ENCODE results near the gene MACROD2. TPM values are rescaled to one million over a fixed set of nuclear protein-coding genes. Genes with fewer than 3 reads are reported as not detected.

Gene MACROD2
- total RNA-seq, 1 donor from 2014 or later = 3.1 TPM

DNA sequence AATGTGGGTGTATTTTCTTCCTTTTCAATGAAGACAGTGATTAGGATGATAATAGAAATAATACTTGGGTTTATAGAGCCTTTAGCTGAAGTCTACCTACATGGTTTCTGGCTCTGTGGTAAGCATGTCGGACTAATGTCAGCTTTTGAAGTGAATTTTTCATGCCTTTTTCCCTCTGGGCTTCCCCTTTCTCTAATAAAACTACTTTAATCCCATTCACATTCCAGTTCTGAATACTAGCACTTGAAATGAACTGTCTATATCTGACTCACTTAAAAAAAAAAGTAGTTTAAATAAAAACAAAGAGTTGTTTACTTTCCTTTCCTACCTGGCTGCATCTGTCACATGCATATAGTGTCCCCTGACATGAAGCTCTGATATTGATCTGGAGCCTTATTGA lies 888.0 kb downstream of the MACROD2 start:
- Histone ChIP-seq H3K27ac (ENCODE audit: low read depth, low read length) (no peak overlapping the region), H3K4me1 (ENCODE audit: control insufficient read depth in 3 of 3, insufficient read depth in 3 of 3, low read length in 3 of 3) (no peaks in the 10 kb centered on the region), H3K9ac (ENCODE audit: low read depth in 1 of 3, low read length in 3 of 3) (no peak overlapping the region), H3K9me3 (ENCODE audit: control insufficient read depth in 3 of 3, low read length in 3 of 3) (no peaks in the 10 kb centered on the region), H3K27me3 (ENCODE audit: control insufficient read depth in 3 of 3, insufficient read depth in 3 of 3, low read length in 3 of 3) (no peaks in the 10 kb centered on the region), H3K4me3 (ENCODE audit: low read length in 3 of 3) (no peak overlapping the region), H3K36me3 (ENCODE audit: control insufficient read depth in 3 of 3, insufficient read depth in 3 of 3, low read length in 3 of 3) (no peaks in the 10 kb centered on the region)

DNA sequence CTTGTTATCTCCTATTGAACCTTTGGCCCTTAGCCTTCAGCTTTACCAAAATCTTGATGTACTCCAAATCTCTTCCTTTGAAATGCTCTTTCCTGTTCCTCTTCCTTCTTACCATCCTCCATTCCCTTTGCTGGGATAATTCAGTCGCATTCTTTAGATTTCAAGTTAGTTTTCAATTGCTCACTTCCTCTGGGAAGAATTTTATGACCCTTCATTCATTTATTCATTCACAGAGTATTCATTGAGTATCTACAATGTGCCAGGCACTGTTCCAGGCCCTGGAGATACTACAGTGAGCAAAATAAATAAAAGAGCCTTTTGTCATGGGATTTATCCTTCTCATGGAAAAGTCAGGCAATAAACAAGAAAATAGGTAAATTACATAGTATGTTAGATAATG lies 890.3 kb downstream of the MACROD2 start:
- Histone ChIP-seq H3K9ac (ENCODE audit: low read depth in 1 of 3, low read length in 3 of 3) (no peak overlapping the region), H3K27me3 (ENCODE audit: control insufficient read depth in 3 of 3, insufficient read depth in 3 of 3, low read length in 3 of 3) (no peaks in the 10 kb centered on the region), H3K9me3 (ENCODE audit: control insufficient read depth in 3 of 3, low read length in 3 of 3) (no peaks in the 10 kb centered on the region), H3K4me1 (ENCODE audit: control insufficient read depth in 3 of 3, insufficient read depth in 3 of 3, low read length in 3 of 3) (no peaks in the 10 kb centered on the region), H3K27ac (ENCODE audit: low read depth, low read length) (no peak overlapping the region), H3K4me3 (ENCODE audit: low read length in 3 of 3) (no peak overlapping the region), H3K36me3 (ENCODE audit: control insufficient read depth in 3 of 3, insufficient read depth in 3 of 3, low read length in 3 of 3) (no peaks in the 10 kb centered on the region)

DNA sequence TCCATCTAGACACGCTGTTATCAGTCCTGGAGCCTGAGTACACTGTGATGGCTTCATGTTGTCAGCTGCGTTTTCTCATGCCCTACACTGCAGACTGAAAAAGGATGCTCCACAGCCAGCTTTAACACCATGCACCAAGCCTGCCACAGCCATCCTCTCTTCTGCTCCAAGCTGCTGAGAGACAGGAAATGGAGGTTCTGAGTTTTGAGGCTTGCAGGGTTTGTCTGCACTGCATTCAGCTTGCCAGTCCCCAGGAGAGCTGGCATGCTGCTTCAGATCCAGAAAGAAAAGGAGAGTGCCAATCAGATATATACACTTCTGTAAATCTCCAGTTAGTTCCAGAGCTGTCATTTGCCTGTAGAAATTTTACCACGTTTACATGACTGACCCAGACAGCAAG lies 892.8 kb downstream of the MACROD2 start:
- H3K27me3 ChIP-seq (ENCODE audit: control insufficient read depth in 3 of 3, insufficient read depth in 3 of 3, low read length in 3 of 3) = no peaks in the 10 kb centered on the region
- H3K9me3 ChIP-seq (ENCODE audit: control insufficient read depth in 3 of 3, low read length in 3 of 3) = no peaks in the 10 kb centered on the region
- H3K4me1 ChIP-seq (ENCODE audit: control insufficient read depth in 3 of 3, insufficient read depth in 3 of 3, low read length in 3 of 3) = no peaks in the 10 kb centered on the region
- no peak overlapping the region for H3K27ac ChIP-seq (ENCODE audit: low read depth, low read length)
- no peak overlapping the region for H3K4me3 ChIP-seq (ENCODE audit: low read length in 3 of 3)
- no peaks in the 10 kb centered on the region for H3K36me3 ChIP-seq (ENCODE audit: control insufficient read depth in 3 of 3, insufficient read depth in 3 of 3, low read length in 3 of 3)
- H3K9ac ChIP-seq (ENCODE audit: low read depth in 1 of 3, low read length in 3 of 3) = no peak overlapping the region

DNA sequence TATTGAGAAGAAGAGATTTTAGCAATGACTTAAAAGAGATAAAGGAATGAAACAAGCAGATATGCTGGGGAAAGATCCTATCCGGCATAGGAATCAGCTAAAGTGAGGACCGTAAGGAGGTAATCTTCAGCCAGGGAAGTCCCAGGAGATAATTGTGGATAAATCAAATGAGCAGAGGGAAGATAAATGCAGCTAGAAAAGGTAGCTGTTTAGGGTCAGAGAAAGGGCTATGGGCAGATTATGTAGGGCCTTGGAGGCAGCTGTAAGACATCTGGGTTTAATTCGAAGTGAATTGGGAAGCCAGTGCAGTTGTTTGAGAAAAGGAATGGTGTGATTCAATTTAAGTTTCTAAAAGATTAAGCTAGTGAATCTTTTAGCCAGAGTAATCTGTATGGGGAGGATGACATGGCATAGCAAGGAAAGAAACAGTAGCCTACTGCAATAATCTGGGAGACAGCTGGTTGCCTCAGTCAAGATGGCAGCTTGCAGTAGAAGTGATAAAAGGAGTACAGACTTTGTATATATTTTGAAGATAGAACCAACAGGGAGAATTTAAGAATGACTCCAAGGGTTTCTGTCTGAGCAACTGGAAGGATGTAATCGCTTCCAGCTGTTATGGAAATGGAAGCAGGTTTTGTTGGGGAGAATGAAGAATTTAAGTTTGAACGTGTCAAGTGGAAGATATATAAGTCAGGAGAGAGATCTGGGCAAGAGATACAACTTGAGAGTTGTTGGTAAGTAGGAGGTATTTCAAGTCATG lies 894.4 kb downstream of the MACROD2 start:
- Histone ChIP-seq H3K4me1 (ENCODE audit: control insufficient read depth in 3 of 3, insufficient read depth in 3 of 3, low read length in 3 of 3) (no peaks in the 10 kb centered on the region), H3K36me3 (ENCODE audit: control insufficient read depth in 3 of 3, insufficient read depth in 3 of 3, low read length in 3 of 3) (no peaks in the 10 kb centered on the region), H3K27ac (ENCODE audit: low read depth, low read length) (no peak overlapping the region), H3K9me3 (ENCODE audit: control insufficient read depth in 3 of 3, low read length in 3 of 3) (no peaks in the 10 kb centered on the region), H3K4me3 (ENCODE audit: low read length in 3 of 3) (no peak overlapping the region), H3K27me3 (ENCODE audit: control insufficient read depth in 3 of 3, insufficient read depth in 3 of 3, low read length in 3 of 3) (no peaks in the 10 kb centered on the region), H3K9ac (ENCODE audit: low read depth in 1 of 3, low read length in 3 of 3) (no peak overlapping the region)

DNA sequence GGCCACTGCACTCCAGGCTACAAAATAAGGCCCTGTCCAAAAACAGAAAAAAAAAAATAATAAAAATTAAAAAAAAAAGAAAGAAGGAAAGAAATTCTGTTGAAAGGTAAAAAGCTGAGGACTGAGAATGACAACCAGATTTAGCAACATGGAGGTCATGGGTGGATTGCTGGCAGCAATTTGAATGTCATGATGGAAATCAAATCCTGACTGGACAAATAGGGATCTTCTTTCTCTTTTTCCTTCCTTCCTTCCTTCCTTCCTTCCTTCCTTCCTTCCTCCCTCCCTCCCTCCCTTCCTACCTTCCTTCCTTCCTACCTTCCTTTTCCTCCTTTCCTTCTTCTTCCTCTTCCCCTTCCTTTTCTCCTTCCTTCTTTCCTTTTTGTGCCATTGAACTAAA lies 895.4 kb downstream of the MACROD2 start:
- no peaks in the 10 kb centered on the region for H3K27me3 ChIP-seq (ENCODE audit: control insufficient read depth in 3 of 3, insufficient read depth in 3 of 3, low read length in 3 of 3)
- no peaks in the 10 kb centered on the region for H3K9me3 ChIP-seq (ENCODE audit: control insufficient read depth in 3 of 3, low read length in 3 of 3)
- H3K9ac ChIP-seq (ENCODE audit: low read depth in 1 of 3, low read length in 3 of 3) = no peak overlapping the region
- no peak overlapping the region for H3K27ac ChIP-seq (ENCODE audit: low read depth, low read length)
- no peaks in the 10 kb centered on the region for H3K36me3 ChIP-seq (ENCODE audit: control insufficient read depth in 3 of 3, insufficient read depth in 3 of 3, low read length in 3 of 3)
- H3K4me1 ChIP-seq (ENCODE audit: control insufficient read depth in 3 of 3, insufficient read depth in 3 of 3, low read length in 3 of 3) = no peaks in the 10 kb centered on the region
- no peak overlapping the region for H3K4me3 ChIP-seq (ENCODE audit: low read length in 3 of 3)

DNA sequence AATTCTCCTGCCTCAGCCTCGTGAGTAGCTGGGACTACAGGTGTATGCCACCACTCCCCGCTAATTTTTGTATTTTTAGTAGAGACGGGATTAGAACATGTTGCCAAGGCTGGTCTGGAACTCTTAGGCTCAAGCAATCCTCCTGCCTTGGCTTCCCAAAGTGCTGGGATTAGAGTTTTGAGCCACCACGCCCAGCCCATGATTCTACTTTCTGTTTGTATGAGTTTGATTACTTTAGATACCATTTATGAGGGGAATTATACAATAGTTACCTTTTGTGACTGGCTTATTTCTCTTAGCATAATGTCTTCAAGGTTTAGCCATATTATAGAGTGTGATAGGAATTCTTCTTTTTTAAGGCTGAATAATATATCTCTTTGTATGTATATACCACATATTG lies 897.5 kb downstream of the MACROD2 start:
- Histone ChIP-seq H3K4me1 (ENCODE audit: control insufficient read depth in 3 of 3, insufficient read depth in 3 of 3, low read length in 3 of 3) (no peaks in the 10 kb centered on the region), H3K9ac (ENCODE audit: low read depth in 1 of 3, low read length in 3 of 3) (no peak overlapping the region), H3K4me3 (ENCODE audit: low read length in 3 of 3) (no peak overlapping the region), H3K27me3 (ENCODE audit: control insufficient read depth in 3 of 3, insufficient read depth in 3 of 3, low read length in 3 of 3) (no peaks in the 10 kb centered on the region), H3K9me3 (ENCODE audit: control insufficient read depth in 3 of 3, low read length in 3 of 3) (no peaks in the 10 kb centered on the region), H3K36me3 (ENCODE audit: control insufficient read depth in 3 of 3, insufficient read depth in 3 of 3, low read length in 3 of 3) (no peaks in the 10 kb centered on the region), H3K27ac (ENCODE audit: low read depth, low read length) (no peak overlapping the region)

DNA sequence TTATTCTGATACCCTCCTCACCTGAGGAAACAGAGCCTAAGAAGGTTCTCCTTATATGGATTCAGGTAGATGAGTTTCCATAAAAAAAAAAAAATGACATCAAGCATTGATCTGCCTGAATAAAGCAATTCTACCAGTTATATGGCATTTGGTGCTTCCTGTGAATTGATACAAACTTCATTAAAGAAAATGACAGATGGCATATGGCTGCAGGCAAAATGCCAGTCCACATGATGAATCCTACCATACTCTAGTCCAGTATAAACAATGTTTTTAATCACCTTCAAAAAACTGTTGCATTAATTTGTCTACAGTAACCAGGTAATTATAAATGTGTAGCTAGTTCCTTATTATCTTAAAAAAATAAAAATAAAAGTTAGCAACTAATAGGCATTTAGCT lies 901.3 kb downstream of the MACROD2 start:
- no peak overlapping the region for H3K9ac ChIP-seq (ENCODE audit: low read depth in 1 of 3, low read length in 3 of 3)
- H3K36me3 ChIP-seq (ENCODE audit: control insufficient read depth in 3 of 3, insufficient read depth in 3 of 3, low read length in 3 of 3) = no peaks in the 10 kb centered on the region
- no peaks in the 10 kb centered on the region for H3K27me3 ChIP-seq (ENCODE audit: control insufficient read depth in 3 of 3, insufficient read depth in 3 of 3, low read length in 3 of 3)
- H3K4me1 ChIP-seq (ENCODE audit: control insufficient read depth in 3 of 3, insufficient read depth in 3 of 3, low read length in 3 of 3) = no peaks in the 10 kb centered on the region
- no peaks in the 10 kb centered on the region for H3K9me3 ChIP-seq (ENCODE audit: control insufficient read depth in 3 of 3, low read length in 3 of 3)
- no peak overlapping the region for H3K27ac ChIP-seq (ENCODE audit: low read depth, low read length)
- H3K4me3 ChIP-seq (ENCODE audit: low read length in 3 of 3) = no peak overlapping the region

DNA sequence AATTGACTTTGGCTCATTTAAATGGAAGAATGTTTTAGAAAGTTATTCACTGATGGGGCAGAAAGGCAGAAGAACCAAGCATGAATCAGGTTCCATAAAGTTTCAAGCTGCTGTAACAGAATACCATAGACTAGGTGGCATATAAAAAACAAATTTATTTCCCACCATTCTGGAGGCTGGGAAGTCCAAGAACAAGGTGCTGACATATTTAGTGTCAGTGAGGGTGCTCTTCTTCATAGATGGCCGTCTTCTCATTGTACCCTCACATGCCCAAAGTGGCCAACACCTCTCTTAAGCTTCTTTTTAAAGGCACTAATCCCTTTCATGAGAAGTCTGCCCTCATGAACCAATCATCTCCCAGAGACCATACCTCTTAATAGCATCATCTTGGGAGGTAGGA lies 902.3 kb downstream of the MACROD2 start:
- H3K4me3 ChIP-seq (ENCODE audit: low read length in 3 of 3) = no peak overlapping the region
- no peaks in the 10 kb centered on the region for H3K27me3 ChIP-seq (ENCODE audit: control insufficient read depth in 3 of 3, insufficient read depth in 3 of 3, low read length in 3 of 3)
- no peaks in the 10 kb centered on the region for H3K9me3 ChIP-seq (ENCODE audit: control insufficient read depth in 3 of 3, low read length in 3 of 3)
- H3K27ac ChIP-seq (ENCODE audit: low read depth, low read length) = no peak overlapping the region
- no peaks in the 10 kb centered on the region for H3K4me1 ChIP-seq (ENCODE audit: control insufficient read depth in 3 of 3, insufficient read depth in 3 of 3, low read length in 3 of 3)
- no peaks in the 10 kb centered on the region for H3K36me3 ChIP-seq (ENCODE audit: control insufficient read depth in 3 of 3, insufficient read depth in 3 of 3, low read length in 3 of 3)
- no peak overlapping the region for H3K9ac ChIP-seq (ENCODE audit: low read depth in 1 of 3, low read length in 3 of 3)

DNA sequence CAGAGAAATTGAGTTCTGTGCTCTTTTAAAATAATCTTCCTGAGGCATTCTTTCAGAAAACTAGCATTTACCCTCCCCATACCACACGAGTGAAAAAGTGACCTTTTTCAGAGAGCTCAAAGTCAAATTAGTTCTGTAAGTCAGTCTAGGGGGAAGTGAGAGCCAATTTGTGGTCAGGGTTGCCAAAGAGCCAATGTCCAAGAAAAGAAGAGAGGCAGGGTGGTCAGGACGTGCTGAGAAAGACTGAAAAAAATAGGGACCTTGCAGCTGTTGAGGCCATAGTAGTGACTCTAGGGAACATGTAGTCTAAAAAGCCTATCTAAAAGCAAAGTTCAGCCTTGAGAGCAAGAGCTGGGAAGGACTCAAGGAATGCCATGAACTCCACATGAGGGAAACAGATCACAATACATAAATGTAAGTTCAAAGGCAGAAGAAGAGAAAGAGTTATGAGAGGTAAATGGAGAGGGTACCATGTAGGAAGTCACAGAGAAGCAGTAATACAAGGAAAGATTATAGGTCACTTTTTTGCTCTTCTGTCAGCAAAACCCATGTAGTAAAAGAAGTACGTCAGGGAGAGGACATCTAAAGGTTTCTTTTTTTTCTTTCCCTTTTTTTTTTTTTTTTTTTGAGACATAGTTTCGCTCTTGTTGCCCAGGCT lies 907.2 kb downstream of the MACROD2 start:
- H3K27ac ChIP-seq (ENCODE audit: low read depth, low read length) = no peak overlapping the region

DNA sequence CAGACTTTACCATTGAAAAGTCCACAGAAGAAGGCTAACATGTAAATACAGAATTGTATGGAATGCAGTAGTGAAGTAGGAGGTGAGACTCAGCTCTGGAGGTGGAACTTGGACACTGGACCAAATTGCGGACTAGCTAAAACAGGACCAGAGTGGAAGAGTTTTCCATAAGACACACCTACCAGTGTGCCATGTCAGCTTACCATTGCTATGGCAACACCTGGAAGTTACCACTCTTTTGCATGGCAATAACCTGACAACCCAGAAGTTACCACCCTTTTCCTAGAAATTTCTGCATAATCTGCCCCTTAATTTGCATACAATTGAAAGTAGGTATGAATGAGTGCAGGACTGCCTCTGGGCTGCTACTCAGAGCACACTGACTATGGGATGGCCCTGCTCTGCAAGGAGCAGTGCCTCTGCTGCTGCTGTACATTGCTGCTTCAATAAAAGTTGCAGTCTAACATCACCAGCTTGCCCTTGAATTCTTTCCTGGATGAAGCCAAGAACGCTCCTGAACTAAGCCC lies 911.7 kb downstream of the MACROD2 start:
- H3K4me1 ChIP-seq (ENCODE audit: control insufficient read depth in 3 of 3, insufficient read depth in 3 of 3, low read length in 3 of 3) = no peaks in the 10 kb centered on the region
- no peak overlapping the region for H3K9ac ChIP-seq (ENCODE audit: low read depth in 1 of 3, low read length in 3 of 3)
- H3K9me3 ChIP-seq (ENCODE audit: control insufficient read depth in 3 of 3, low read length in 3 of 3) = no peaks in the 10 kb centered on the region
- H3K36me3 ChIP-seq (ENCODE audit: control insufficient read depth in 3 of 3, insufficient read depth in 3 of 3, low read length in 3 of 3) = no peaks in the 10 kb centered on the region
- H3K27ac ChIP-seq (ENCODE audit: low read depth, low read length) = no peak overlapping the region
- no peaks in the 10 kb centered on the region for H3K27me3 ChIP-seq (ENCODE audit: control insufficient read depth in 3 of 3, insufficient read depth in 3 of 3, low read length in 3 of 3)
- no peak overlapping the region for H3K4me3 ChIP-seq (ENCODE audit: low read length in 3 of 3)

More for the DNA sequence above, 907.2 kb downstream of the MACROD2 start:
- Histone ChIP-seq H3K9me3 (ENCODE audit: control insufficient read depth in 3 of 3, low read length in 3 of 3) (no peaks in the 10 kb centered on the region), H3K27me3 (ENCODE audit: control insufficient read depth in 3 of 3, insufficient read depth in 3 of 3, low read length in 3 of 3) (no peaks in the 10 kb centered on the region), H3K4me3 (ENCODE audit: low read length in 3 of 3) (no peak overlapping the region), H3K4me1 (ENCODE audit: control insufficient read depth in 3 of 3, insufficient read depth in 3 of 3, low read length in 3 of 3) (no peaks in the 10 kb centered on the region), H3K36me3 (ENCODE audit: control insufficient read depth in 3 of 3, insufficient read depth in 3 of 3, low read length in 3 of 3) (no peaks in the 10 kb centered on the region), H3K9ac (ENCODE audit: low read depth in 1 of 3, low read length in 3 of 3) (no peak overlapping the region)

Measured in skeletal muscle tissue (tissue), 4 donors.